HG03342 (cell line): Measurements from ENCODE around the gene TSHZ2.

Experiments used
- ATAC-seq: cut with Tn5 transposase; IDR thresholded peaks from one replicate; pipeline ENCODE4 v1.9.1; 2021; ENCODE audit warnings: mild to moderate bottlenecking, moderate library complexity; ENCODE audit not compliant: unreplicated experiment

The TSHZ2 gene

GRCh38 chr20:53222932-53223331 lies 250.8 kb downstream of the TSHZ2 start:
- ATAC-seq = no peak

- no peak for ATAC-seq
Observed at GRCh38 chr20:53223626-53224172, 251.5 kb downstream of the TSHZ2 start.

GRCh38 chr20:53224851-53225250 lies 252.7 kb downstream of the TSHZ2 start:
- no peak for ATAC-seq

DNA sequence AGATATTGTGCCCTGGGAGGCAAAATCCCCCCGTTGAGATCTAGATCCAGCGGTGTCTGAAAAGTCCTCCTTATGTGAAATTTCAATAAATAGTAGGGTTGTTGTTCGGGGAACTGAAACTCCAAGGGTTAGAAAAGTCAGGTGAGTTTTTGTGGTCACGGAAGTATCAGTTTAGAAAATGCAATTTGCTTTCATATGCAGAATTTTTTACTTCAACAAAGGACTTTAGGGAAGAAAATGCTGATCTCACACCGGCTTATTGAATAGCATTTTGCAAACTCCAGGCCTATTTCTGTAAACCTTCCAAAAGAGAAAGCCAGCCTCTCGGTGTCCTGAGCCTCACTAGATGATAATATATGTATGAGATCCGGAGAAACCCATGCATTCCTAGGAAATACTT lies 254.7 kb downstream of the TSHZ2 start:
- peak; percentile 76 for ATAC-seq

GRCh38 chr20:53227523-53227922 lies 255.4 kb downstream of the TSHZ2 start:
- no peak for ATAC-seq

DNA sequence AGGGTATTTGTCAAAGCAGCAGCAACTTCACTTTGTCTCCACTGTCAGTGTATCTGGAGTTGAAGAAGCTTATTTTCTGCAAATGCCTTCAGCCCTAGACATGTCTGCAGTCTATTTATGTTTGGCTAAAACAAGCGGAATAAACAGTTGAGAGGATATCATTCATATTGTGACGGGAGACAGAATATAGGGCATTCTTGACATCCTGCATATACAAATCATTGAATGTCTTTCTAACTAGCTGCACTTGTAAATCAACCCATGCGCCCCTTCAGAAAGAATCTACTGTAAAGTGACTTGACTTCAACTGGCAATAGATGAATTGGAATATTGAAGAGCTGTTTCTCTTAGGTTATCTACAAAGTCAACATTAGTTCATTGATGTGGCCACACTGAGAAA lies 258.9 kb downstream of the TSHZ2 start:
- ATAC-seq = no peak

GRCh38 chr20:53237461-53237860 lies 265.3 kb downstream of the TSHZ2 start:
- ATAC-seq = no peak

GRCh38 chr20:53238121-53238660 lies 266.0 kb downstream of the TSHZ2 start:
- ATAC-seq = no peak

DNA sequence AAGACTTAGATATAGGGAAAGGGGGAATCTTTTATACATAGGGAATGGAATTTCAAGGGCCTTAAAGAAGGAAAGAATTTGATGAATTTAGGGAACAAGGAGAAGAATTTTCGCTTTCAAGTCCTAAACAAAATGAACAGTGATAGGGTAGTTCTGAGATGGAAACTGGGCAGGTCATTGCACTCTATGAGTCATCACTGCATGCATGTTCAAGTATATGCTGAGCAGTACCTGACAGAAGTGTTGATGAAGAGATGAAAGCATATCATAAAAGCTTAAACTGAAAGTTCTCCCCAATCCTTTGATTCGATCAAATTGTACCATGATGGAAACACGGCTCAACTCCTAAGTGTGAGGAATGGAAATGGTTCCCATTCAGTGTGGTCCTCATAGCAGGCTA lies 271.0 kb downstream of the TSHZ2 start:
- ATAC-seq = no peak

DNA sequence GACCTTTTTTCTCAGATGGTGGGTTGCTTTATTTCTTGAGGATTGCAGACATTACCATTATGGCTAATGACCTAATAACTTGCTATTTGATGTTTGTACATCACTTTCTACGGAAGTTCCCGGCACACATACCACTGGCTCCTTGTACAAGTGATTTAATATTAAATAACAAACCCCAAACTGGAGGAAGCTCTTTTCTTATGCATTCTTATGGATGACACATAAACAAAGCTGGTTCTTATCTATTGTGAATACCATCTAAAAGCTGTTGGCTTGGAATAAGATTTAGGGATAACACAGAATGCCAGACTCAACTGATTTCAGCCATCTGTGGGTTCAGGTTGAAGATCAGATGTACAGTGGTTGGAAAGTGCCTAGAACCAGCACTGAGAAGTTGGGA lies 272.6 kb downstream of the TSHZ2 start:
- no peak for ATAC-seq

DNA sequence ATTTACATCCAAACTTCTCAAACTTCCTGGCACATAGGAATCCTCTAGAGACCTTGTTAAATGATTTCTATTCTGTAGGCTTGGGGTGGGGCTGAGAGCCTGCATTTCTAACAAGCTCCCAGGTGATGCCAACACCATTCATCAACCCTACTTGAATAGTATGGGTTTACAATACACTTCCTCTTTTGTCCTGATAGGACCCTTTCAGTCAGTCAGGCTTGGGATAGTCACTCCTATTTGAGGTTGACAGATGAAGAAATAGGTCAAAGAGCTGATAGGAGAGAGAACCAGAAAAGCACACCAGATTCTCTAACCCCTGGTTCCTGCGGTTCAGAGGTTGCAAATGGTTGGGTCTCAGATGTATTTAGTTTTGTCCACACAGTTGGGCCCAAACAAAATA lies 273.4 kb downstream of the TSHZ2 start:
- no peak for ATAC-seq

- no peak for ATAC-seq
Observed at GRCh38 chr20:53247468-53248103, 275.4 kb downstream of the TSHZ2 start.

GRCh38 chr20:53250456-53250855 lies 278.3 kb downstream of the TSHZ2 start:
- ATAC-seq = no peak

GRCh38 chr20:53252002-53252401 lies 279.8 kb downstream of the TSHZ2 start:
- no peak for ATAC-seq

DNA sequence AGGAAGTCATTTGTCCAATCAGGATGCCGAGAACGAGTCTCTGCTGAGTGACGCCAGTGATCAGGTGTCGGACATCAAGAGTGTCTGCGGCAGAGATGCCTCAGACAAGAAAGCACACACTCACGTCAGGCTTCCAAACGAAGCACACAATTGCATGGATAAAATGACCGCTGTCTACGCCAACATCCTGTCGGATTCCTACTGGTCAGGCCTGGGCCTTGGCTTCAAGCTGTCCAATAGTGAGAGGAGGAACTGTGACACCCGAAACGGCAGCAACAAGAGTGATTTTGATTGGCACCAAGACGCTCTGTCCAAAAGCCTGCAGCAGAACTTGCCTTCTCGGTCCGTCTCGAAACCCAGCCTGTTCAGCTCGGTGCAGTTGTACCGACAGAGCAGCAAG lies 281.5 kb downstream of the TSHZ2 start:
- no peak for ATAC-seq

DNA sequence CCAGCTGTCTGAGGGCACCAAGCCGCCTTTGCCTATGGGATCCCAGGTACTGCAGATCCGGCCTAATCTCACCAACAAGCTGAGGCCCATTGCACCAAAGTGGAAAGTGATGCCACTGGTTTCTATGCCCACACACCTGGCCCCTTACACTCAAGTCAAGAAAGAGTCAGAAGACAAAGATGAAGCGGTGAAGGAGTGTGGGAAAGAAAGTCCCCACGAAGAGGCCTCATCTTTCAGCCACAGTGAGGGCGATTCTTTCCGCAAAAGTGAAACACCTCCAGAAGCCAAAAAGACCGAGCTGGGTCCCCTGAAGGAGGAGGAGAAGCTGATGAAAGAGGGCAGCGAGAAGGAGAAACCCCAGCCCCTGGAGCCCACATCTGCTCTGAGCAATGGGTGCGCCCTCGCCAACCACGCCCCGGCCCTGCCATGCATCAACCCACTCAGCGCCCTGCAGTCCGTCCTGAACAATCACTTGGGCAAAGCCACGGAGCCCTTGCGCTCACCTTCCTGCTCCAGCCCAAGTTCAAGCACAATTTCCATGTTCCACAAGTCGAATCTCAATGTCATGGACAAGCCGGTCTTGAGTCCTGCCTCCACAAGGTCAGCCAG lies 283.0 kb downstream of the TSHZ2 start:
- no peak for ATAC-seq

GRCh38 chr20:53258741-53259140 lies 286.6 kb downstream of the TSHZ2 start:
- no peak for ATAC-seq

DNA sequence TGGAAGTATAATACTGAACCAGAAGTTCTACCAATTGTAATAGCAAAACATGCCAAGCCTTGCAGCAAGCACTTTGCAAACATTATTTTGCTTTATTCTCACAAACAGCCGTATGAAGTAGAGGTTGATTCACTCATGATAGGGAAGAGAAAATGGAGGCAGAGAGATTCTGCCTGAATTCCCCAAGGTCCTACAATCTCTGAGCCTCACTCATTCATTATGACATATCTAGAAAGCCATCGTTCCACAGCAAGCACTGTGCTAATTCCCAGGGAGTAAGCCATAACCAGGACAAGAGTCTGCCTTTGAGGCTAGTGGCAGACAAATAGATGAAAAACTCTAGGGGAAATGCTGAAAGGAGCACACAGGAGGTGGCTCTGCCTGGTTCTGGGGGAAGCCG lies 288.0 kb downstream of the TSHZ2 start:
- no peak for ATAC-seq

GRCh38 chr20:53260591-53260990 lies 288.4 kb downstream of the TSHZ2 start:
- no peak for ATAC-seq

DNA sequence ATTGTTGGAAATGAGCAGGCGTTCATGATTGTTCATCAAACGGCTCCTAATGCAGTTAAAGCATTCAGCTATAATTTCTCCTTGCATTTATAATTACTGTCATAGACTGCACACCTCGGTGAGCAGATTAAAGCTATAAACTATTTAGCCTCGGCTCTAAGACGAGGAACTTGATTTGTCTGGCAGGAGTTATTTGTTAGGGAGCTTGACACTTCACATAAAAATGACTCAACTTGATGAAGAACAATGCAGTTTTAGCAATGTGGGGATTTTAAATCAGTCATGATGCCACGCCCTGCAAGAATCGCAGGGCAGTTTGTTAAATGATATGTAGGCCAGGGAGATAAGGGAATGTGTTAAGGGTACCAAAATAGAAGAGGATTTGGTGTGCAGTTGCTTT lies 290.2 kb downstream of the TSHZ2 start:
- ATAC-seq = no peak

GRCh38 chr20:53263554-53264438 lies 291.6 kb downstream of the TSHZ2 start:
- no peak for ATAC-seq
